ENCODE data around the gene KCNK4. TPM values are rescaled to one million over a fixed set of nuclear protein-coding genes. Genes with fewer than 3 reads are reported as not detected.

KCNK4 gene
- total RNA-seq, 1 experiment from 2014 or later = not detected

GRCh38 chr11:64290352-64291261 is 495 bp upstream of the KCNK4 start:
- DNase-seq (ENCODE audit: low read depth) = no peak

DNA sequence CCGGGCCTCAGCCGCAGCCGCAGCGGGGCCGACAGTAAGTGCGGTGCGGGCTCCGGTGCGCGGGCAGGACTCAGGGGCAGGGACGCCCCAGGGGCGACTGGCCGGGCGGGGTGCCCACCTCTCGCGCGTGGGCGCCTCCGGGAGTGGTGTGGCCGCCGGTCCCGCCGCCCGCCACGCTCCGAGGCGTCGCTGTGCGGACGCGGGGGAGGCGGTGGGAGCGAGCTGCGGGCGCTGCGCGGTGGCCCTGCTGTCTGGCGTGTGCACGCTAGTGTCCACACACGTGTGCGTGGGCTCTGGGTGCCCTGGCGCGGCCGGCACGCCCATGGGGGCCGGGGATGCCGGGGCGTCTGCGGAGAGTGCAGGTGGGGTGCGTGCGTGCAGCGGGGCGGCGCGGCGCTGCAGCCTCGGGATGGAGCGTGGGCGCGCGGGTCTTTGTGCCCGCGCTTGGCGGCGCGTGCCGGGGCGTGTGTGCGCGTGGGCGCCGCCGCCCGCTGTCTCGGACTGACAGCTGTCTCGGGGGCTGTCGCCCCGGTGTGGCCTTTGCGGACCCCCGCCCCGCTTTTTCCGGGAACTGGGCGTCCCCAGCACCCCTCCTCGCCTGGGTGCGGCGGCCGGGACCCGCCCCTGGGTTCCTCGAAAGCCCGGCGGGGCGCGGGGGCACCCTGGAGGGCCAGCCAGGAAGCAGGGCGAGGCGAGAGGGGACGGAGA is 804 bp downstream of the KCNK4 start:
- DNase-seq (ENCODE audit: low read depth) = no peak

GRCh38 chr11:64292460-64293254 is 1.6 kb downstream of the KCNK4 start:
- DNase-seq (ENCODE audit: low read depth) = no peak

DNA sequence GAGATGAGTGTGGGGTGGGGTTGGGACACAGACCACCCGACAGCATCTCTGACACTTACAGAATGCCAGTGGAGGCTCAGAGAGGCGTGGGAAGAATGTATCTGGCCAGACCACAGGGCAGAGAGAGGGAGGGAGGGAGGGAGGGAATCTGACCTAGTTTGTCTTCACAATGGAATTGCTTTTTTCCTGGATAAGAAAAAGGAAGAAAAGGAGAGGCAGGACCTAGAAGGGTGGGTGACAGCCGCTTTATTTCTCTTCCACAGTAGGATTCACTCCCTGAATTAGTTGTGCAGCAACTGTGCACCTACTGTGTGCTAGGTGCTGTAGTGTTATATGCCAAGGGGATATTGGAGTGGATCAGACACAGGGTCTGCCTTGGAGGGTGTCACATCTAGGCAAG is 3.7 kb downstream of the KCNK4 start:
- no peak for DNase-seq (ENCODE audit: low read depth)

- no peak for DNase-seq (ENCODE audit: low read depth)
These were observed 4.7 kb downstream of the KCNK4 start for GRCh38 chr11:64295760-64296159.

DNA sequence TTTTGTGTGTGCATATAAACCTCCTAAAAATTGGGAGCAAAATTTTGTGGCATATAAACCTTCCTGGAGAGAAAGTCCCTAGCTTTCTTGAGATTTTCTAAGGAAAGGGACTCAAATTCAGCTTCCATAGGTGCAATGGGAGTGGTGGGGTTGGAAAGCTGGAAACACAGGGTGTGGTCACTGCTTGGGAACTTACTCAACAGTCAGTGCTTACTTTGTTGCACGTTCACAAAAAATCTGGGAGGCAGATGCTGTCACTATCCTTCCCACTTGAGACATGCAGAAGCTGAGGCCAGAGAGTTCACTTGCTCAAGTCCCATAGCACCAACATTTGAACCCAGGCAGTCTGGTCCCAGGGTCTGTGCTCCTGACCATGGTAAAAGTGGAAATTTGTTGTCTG is 5.1 kb downstream of the KCNK4 start:
- DNase-seq (ENCODE audit: low read depth) = peak; percentile 37

GRCh38 chr11:64296830-64297698 is 6.0 kb downstream of the KCNK4 start:
- no peak for DNase-seq (ENCODE audit: low read depth)

GRCh38 chr11:64297699-64298358 is 6.7 kb downstream of the KCNK4 start:
- no peak for DNase-seq (ENCODE audit: low read depth)

DNA sequence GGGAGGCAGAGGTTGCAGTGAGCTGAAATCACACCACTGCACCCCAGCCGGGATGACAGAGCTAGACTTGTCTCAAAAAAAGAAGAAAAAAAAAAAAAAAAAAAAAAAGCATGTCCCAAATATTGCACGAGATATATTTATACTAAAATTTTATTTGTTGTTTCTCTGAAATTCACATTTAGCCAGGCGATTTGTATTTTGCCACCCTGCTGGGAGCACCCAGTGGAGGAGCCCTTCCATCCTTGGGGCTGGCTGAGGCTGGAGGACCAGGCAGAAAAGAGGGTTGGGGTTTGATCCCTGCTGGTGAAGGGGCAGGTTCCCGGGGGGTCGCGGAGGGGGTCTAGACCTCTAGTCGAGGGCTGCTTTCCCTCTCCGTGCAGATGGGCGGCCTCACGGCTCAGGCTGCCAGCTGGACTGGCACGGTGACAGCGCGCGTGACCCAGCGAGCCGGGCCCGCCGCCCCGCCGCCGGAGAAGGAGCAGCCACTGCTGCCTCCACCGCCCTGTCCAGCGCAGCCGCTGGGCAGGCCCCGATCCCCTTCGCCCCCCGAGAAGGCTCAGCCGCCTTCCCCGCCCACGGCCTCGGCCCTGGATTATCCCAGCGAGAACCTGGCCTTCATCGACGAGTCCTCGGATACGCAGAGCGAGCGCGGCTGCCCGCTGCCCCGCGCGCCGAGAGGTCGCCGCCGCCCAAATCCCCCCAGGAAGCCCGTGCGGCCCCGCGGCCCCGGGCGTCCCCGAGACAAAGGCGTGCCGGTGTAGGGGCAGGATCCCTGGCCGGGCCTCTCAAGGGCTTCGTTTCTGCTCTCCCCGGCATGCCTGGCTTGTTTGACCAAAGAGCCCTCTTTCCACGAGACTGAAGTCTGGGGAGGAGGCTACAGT is 8.1 kb downstream of the KCNK4 start:
- DNase-seq (ENCODE audit: low read depth) = peak; percentile 33

- no peak for DNase-seq (ENCODE audit: low read depth)
These were observed 8.9 kb downstream of the KCNK4 start, which contains the start of gene CATSPERZ for GRCh38 chr11:64299847-64300648. Gene CATSPERZ (plus strand): TSS chr11:64300358. CDS start chr11:64300411, 53 bp downstream.

GRCh38 chr11:64303109-64304031 is 12.3 kb downstream of the KCNK4 start:
- no peak for DNase-seq (ENCODE audit: low read depth)

DNA sequence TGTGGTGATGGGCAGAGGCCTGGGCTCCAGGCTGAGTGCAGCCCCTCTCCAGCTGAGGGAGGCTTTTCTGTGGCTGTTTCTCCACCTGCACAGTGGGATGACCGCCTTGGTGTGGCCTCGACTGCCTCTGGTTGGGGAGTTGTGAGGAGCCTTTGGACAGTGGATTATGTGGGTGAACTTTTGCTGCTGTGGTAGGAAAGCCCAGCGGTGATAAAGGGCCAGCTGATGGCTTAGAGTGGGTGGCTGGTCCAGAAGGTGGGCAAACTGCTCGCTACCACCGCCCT is 12.9 kb downstream of the KCNK4 start:
- DNase-seq (ENCODE audit: low read depth) = no peak

DNA sequence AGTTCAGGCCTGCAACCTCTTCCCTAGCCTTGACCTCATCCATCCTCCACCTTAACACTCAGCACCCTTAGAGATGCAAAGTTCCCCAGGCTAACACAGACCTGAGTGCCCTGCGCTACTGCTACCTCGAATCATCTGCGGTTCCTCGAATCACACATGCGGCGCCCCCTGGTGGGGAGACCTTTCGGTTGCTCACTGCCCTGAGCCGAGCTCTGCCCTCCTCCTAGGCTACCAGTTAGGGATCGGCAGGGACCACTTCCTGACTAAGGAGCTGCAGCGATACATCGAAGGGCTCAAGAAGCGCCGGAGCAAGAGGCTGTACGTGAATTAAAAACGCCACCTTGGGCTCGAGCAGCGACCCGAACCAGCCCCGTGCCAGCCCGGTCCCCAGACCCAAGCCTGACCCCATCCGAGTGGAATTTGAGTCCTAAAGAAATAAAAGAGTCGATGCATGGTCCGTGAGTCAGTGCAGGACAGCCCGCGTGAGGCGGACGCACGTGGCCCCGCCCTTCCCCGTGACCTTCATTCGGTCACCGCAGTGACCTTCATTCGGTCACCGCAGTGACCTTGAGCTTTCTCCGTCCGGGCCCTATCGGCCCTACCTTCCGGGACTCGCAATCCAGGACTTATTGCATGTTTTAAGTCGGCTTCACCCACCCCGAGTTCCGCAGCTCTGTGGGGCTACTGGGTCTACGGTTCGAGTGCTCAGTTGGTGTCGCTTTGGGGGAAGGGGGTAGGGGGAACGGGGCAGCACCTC is 13.4 kb downstream of the KCNK4 start:
- DNase-seq (ENCODE audit: low read depth) = peak; percentile 85

- DNase-seq (ENCODE audit: low read depth) = peak; percentile 93
These were observed 14.1 kb downstream of the KCNK4 start, which contains the start of gene ESRRA for GRCh38 chr11:64305075-64305690. Gene ESRRA (plus strand): TSS chr11:64305524. CDS start chr11:64307180, 1,656 bp downstream.

DNA sequence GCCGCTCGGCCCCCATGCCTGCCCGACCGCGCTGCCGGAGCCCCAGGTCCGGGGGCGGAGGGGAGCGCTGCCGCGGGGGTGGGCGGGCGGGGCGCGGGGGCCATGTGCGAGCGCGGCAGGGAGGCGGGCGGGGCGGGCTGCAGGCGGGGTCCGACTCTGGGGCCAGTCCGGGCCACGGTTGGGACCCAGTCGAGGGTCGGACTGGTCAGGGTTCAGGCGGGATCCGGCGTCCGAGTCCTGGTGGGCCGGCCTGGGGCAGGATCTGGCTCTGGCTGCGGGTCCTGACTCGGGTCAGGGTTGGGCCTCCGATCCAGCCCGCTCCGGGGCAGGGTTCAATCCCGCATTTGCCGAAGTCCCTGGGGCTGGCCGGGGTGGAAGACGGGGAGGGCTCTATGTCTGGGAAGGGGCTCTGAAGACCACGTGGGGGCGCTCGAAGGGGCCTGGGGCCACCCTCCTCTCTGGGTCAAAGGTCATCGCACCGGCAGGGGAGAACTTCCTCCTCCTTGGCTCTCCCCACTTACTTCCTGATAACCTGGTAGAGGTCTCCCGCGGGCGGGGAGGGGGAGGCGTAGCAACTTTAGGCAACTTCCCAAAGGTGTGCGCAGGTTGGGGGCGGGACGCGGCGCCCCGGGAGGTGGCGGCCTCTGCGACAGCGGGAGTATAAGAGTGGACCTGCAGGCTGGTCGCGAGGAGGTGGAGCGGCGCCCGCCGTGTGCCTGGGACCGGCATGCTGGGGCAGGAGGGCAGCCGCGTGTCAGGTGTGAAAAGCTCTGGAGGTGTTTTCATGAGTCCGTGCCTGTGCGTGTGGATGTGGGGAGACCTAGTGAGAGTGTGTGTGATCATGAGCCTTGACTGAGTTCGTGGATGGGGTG is 14.8 kb downstream of the KCNK4 start:
- peak; percentile 35 for DNase-seq (ENCODE audit: low read depth)

DNA sequence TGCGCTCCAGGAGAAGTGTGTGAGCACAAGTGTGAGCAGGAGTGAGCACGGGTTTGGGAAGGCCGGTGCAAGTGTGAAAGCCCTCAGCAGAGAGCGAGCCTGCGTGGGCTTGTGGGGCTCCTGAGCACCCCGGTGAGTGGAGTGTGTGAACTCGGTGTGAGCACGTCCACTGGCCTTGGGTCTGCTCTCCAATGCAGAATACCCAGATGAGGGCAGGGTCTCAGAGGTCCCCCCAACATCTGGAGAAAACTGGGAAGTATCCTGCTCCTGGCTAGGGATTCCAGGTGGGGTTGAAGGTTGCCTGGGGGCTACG is 15.4 kb downstream of the KCNK4 start:
- no peak for DNase-seq (ENCODE audit: low read depth)

Measured in RPMI7951 (cell line).